ENCODE measurements around the gene GOLGA5.

Gene GOLGA5

GRCh38 chr14:92768795-92769194, 25.3 kb upstream of the GOLGA5 start:
- TF ChIP-seq GATA2 (IDR thresholded peaks at IDR 0.05; ENCODE audit: low read depth, low read length) = no peak
- no peak for TF ChIP-seq GATA3 (IDR thresholded peaks at IDR 0.05; ENCODE audit: low read depth, low read length)

GRCh38 chr14:92770484-92770883, 23.6 kb upstream of the GOLGA5 start:
- TF ChIP-seq GATA2 (IDR thresholded peaks at IDR 0.05; ENCODE audit: low read depth, low read length) = no peak
- no peak for TF ChIP-seq GATA3 (IDR thresholded peaks at IDR 0.05; ENCODE audit: low read depth, low read length)

GRCh38 chr14:92774572-92774971, 19.5 kb upstream of the GOLGA5 start:
- TF ChIP-seq GATA3 (IDR thresholded peaks at IDR 0.05; ENCODE audit: low read depth, low read length) = no peak
- no peak for TF ChIP-seq GATA2 (IDR thresholded peaks at IDR 0.05; ENCODE audit: low read depth, low read length)

GRCh38 chr14:92780444-92781232, 13.5 kb upstream of the GOLGA5 start:
- TF ChIP-seq GATA2 (IDR thresholded peaks at IDR 0.05; ENCODE audit: low read depth, low read length) = no peak
- no peak for TF ChIP-seq GATA3 (IDR thresholded peaks at IDR 0.05; ENCODE audit: low read depth, low read length)

- no peak for TF ChIP-seq GATA2 (IDR thresholded peaks at IDR 0.05; ENCODE audit: low read depth, low read length)
- no peak for TF ChIP-seq GATA3 (IDR thresholded peaks at IDR 0.05; ENCODE audit: low read depth, low read length)
Observed at GRCh38 chr14:92781350-92781749, 12.8 kb upstream of the GOLGA5 start.

- no peak for TF ChIP-seq GATA3 (IDR thresholded peaks at IDR 0.05; ENCODE audit: low read depth, low read length)
- TF ChIP-seq GATA2 (IDR thresholded peaks at IDR 0.05; ENCODE audit: low read depth, low read length) = no peak
Observed at GRCh38 chr14:92783813-92784431, 10.2 kb upstream of the GOLGA5 start.

GRCh38 chr14:92785667-92786426, 8.3 kb upstream of the GOLGA5 start:
- TF ChIP-seq GATA2 (IDR thresholded peaks at IDR 0.05; ENCODE audit: low read depth, low read length) (no peak), GATA3 (IDR thresholded peaks at IDR 0.05; ENCODE audit: low read depth, low read length) (no peak)

GRCh38 chr14:92786427-92786756, 7.7 kb upstream of the GOLGA5 start:
- no peak for TF ChIP-seq GATA2 (IDR thresholded peaks at IDR 0.05; ENCODE audit: low read depth, low read length)
- TF ChIP-seq GATA3 (IDR thresholded peaks at IDR 0.05; ENCODE audit: low read depth, low read length) = no peak

- TF ChIP-seq GATA3 (IDR thresholded peaks at IDR 0.05; ENCODE audit: low read depth, low read length) (no peak), GATA2 (IDR thresholded peaks at IDR 0.05; ENCODE audit: low read depth, low read length) (no peak)
Observed at GRCh38 chr14:92787554-92787953, 6.6 kb upstream of the GOLGA5 start.

- TF ChIP-seq GATA2 (IDR thresholded peaks at IDR 0.05; ENCODE audit: low read depth, low read length) (no peak), GATA3 (IDR thresholded peaks at IDR 0.05; ENCODE audit: low read depth, low read length) (no peak)
Observed at GRCh38 chr14:92789457-92790089, 4.5 kb upstream of the GOLGA5 start.

GRCh38 chr14:92792885-92793284, 1.2 kb upstream of the GOLGA5 start:
- TF ChIP-seq GATA3 (IDR thresholded peaks at IDR 0.05; ENCODE audit: low read depth, low read length) (no peak), GATA2 (IDR thresholded peaks at IDR 0.05; ENCODE audit: low read depth, low read length) (no peak)

GRCh38 chr14:92794547-92794941, 439 bp downstream of the GOLGA5 start:
- TF ChIP-seq GATA3 (IDR thresholded peaks at IDR 0.05; ENCODE audit: low read depth, low read length) = no peak
- TF ChIP-seq GATA2 (IDR thresholded peaks at IDR 0.05; ENCODE audit: low read depth, low read length) = no peak

GRCh38 chr14:92794961-92795360, 856 bp downstream of the GOLGA5 start:
- TF ChIP-seq GATA3 (IDR thresholded peaks at IDR 0.05; ENCODE audit: low read depth, low read length) = no peak
- TF ChIP-seq GATA2 (IDR thresholded peaks at IDR 0.05; ENCODE audit: low read depth, low read length) = no peak

GRCh38 chr14:92797935-92798653, 4.0 kb downstream of the GOLGA5 start:
- no peak for TF ChIP-seq GATA3 (IDR thresholded peaks at IDR 0.05; ENCODE audit: low read depth, low read length)
- no peak for TF ChIP-seq GATA2 (IDR thresholded peaks at IDR 0.05; ENCODE audit: low read depth, low read length)
